ENCODE measurements around the gene NCMAP.

DNA sequence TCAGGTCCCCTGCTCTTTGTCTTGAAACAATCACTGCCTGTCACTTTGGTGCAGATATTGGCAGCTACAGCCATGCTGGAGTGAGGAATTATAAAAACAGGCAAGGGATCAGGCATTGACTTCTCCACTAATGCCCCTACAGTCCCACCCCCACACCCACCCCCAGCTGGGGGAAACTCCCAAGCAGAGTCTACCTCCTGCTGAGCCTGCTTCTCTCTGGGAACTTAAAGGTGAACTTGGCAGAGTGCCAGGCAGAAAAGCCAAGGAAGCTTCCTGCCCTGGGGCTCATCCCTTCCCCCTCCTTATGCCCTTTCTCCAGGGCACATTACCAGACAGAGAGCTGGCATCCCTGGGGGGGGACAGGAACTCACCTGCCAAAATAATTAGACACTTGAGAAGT is 6.7 kb downstream of the NCMAP start:
- TF ChIP-seq, protein P1, sequence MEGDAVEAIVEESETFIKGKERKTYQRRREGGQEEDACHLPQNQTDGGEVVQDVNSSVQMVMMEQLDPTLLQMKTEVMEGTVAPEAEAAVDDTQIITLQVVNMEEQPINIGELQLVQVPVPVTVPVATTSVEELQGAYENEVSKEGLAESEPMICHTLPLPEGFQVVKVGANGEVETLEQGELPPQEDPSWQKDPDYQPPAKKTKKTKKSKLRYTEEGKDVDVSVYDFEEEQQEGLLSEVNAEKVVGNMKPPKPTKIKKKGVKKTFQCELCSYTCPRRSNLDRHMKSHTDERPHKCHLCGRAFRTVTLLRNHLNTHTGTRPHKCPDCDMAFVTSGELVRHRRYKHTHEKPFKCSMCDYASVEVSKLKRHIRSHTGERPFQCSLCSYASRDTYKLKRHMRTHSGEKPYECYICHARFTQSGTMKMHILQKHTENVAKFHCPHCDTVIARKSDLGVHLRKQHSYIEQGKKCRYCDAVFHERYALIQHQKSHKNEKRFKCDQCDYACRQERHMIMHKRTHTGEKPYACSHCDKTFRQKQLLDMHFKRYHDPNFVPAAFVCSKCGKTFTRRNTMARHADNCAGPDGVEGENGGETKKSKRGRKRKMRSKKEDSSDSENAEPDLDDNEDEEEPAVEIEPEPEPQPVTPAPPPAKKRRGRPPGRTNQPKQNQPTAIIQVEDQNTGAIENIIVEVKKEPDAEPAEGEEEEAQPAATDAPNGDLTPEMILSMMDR (IDR thresholded peaks at IDR 0.05; ENCODE audit: low read length): no peak
- no peak for TF ChIP-seq EZH2 (IDR thresholded peaks at IDR 0.05; ENCODE audit: borderline replicate concordance, low read length)
